Calu3 (cell line): ENCODE results near the gene GRID2. TPM values are rescaled to one million over a fixed set of nuclear protein-coding genes. Genes with fewer than 3 reads are reported as not detected.

Source experiments
- BruUV-seq: library from RNA; stranded (reverse); fragments of 400-500 nt; replicated peaks from 2 replicates; lab custom pipeline; 2021; lab: Mats Ljungman, UMichigan
- CTCF ChIA-PET: fragments of 300-600 bp; sonication (Branson Sonifier 250); formaldehyde crosslinking; loops from one replicate; lab custom pipeline; 2022; ENCODE audit warnings: antibody characterized with exemption; lab: Charles Lee
- DNase-seq: peaks from one replicate; pipeline ENCODE4 v3.0.0; 2022
- H3K27ac Mint-ChIP-seq: one replicate; pipeline ENCODE4 v1.8.0; 2022; ENCODE audit warnings: mixed read lengths; ENCODE audit not compliant: unreplicated experiment
- H3K27me3 Mint-ChIP-seq: one replicate; pipeline ENCODE4 v1.8.0; 2022; ENCODE audit warnings: mixed read lengths; ENCODE audit not compliant: unreplicated experiment
- H3K36me3 Mint-ChIP-seq: one replicate; pipeline ENCODE4 v1.8.0; 2022; ENCODE audit warnings: mild to moderate bottlenecking, moderate library complexity, mixed read lengths; ENCODE audit not compliant: insufficient read depth, unreplicated experiment
- H3K4me1 Mint-ChIP-seq: one replicate; pipeline ENCODE4 v1.8.0; 2022; ENCODE audit warnings: mild to moderate bottlenecking, low read depth, mixed read lengths; ENCODE audit not compliant: unreplicated experiment
- H3K4me3 Mint-ChIP-seq: one replicate; pipeline ENCODE4 v1.8.0; 2022; ENCODE audit warnings: mild to moderate bottlenecking, low read depth, moderate library complexity, mixed read lengths; ENCODE audit not compliant: unreplicated experiment
- H3K9me3 Mint-ChIP-seq: one replicate; pipeline ENCODE4 v1.8.0; 2022; ENCODE audit warnings: low read depth, mixed read lengths; ENCODE audit not compliant: unreplicated experiment
- CTCF ChIP-seq: fragments of 200-600 bp; IDR thresholded peaks from one replicate; pipeline ENCODE4 v1.8.0; 2022; ENCODE audit warnings: antibody characterized with exemption; ENCODE audit not compliant: unreplicated experiment
- intact Hi-C: fragments of 100-400 bp; cut with micrococcal nuclease; formaldehyde crosslinking; loops from one replicate; pipeline ENCODE4 v1.10.0; 2022; ENCODE audit not compliant: unreplicated experiment
- total RNA-seq: library from RNA; stranded (reverse); gene quantifications from 2 replicates; pipeline ENCODE4 v1.2.3, GENCODE V29; 2022

The GRID2 gene
- total RNA-seq, 1 experiment from 2014 or later, result not detected

- Mint-ChIP-seq H3K9me3 (peaks cover 5% of the 10 kb centered on the region), H3K27ac (no peak overlapping the region), H3K4me3 (no peak overlapping the region), H3K4me1 (no peaks in the 10 kb centered on the region), H3K27me3 (no peaks in the 10 kb centered on the region), H3K36me3 (no peaks in the 10 kb centered on the region)
- no peak for DNase-seq
- TF ChIP-seq CTCF, result no peak
- CTCF ChIA-PET, result no interaction called here
- no TSS peak for BruUV-seq
- intact Hi-C loops, result no loop called here
These were observed 1132.3 kb downstream of the GRID2 start for GRCh38 chr4:93436000-93436626.

GRCh38 chr4:93437991-93438390, 1134.2 kb downstream of the GRID2 start:
- no peak for TF ChIP-seq CTCF
- no TSS peak for BruUV-seq
- Mint-ChIP-seq H3K9me3 (peaks cover 5% of the 10 kb centered on the region), H3K4me1 (no peaks in the 10 kb centered on the region), H3K36me3 (no peaks in the 10 kb centered on the region), H3K27ac (no peak overlapping the region), H3K4me3 (no peak overlapping the region), H3K27me3 (no peaks in the 10 kb centered on the region)
- intact Hi-C loops, result no loop called here
- CTCF ChIA-PET, result no interaction called here
- DNase-seq, result no peak

- no peaks in the 10 kb centered on the region for H3K36me3 Mint-ChIP-seq
- no peak for TF ChIP-seq CTCF
These were observed 1141.1 kb downstream of the GRID2 start for GRCh38 chr4:93444860-93445259.

GRCh38 chr4:93446038-93446437, 1142.3 kb downstream of the GRID2 start:
- no peak for TF ChIP-seq CTCF
- Mint-ChIP-seq H3K27me3 (no peaks in the 10 kb centered on the region), H3K27ac (no peak overlapping the region), H3K36me3 (no peaks in the 10 kb centered on the region), H3K4me3 (no peak overlapping the region), H3K4me1 (no peaks in the 10 kb centered on the region), H3K9me3 (no peaks in the 10 kb centered on the region)
- intact Hi-C loops, result no loop called here
- CTCF ChIA-PET, result no interaction called here
- BruUV-seq, result no TSS peak
- DNase-seq, result no peak

More at GRCh38 chr4:93444860-93445259, 1141.1 kb downstream of the GRID2 start:
- Mint-ChIP-seq H3K27me3 (no peaks in the 10 kb centered on the region), H3K4me3 (no peak overlapping the region), H3K4me1 (no peaks in the 10 kb centered on the region), H3K9me3 (no peaks in the 10 kb centered on the region), H3K27ac (no peak overlapping the region)
- intact Hi-C loops, result no loop called here
- CTCF ChIA-PET, result no interaction called here
- BruUV-seq, result no TSS peak
- DNase-seq, result no peak
